OCI-LY3 (cell line): ENCODE data around the gene IL12B.
"Not testable (repeated sequence)": the region's sequence is repeated elsewhere in the genome, so short reads cannot be mapped to it uniquely, and the experiment has no call there.

Experiments used
- EZH2phosphoT487 ChIP-seq: fragments of 200-600 bp; shearing (Covaris generic); IDR thresholded peaks from 2 replicates; pipeline ENCODE4 v1.6.1; 2018; ENCODE audit warnings: antibody characterized with exemption, mixed run types, low read depth
- TF ChIP-seq, protein P1 (sequence below): fragments of 200-600, 300-600 bp; sonication (generic); IDR thresholded peaks from 2 replicates; pipeline ENCODE4 v1.5.1; 2014; ENCODE audit warnings: antibody characterized with exemption, low read length, low read depth

DNA sequence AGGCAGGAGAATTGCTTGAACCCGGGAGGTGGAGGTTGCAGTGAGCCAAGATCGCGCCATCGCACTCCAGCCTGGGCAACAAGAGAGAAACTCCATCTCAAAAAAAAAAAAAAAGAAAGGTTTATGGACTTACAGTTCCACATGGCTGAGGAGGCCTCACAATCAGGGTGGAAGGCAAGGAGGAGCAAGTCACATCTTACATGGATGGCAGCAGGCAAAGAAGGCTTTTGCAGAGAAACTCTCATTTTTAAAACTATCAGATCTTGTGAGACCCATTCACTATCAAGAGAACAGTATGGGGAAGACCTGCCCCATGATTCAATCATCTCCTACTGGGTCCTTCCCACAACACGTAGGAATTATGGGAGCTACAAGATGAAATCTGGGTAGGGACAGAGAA lies 33.0 kb downstream of the IL12B start:
- TF ChIP-seq, protein P1, sequence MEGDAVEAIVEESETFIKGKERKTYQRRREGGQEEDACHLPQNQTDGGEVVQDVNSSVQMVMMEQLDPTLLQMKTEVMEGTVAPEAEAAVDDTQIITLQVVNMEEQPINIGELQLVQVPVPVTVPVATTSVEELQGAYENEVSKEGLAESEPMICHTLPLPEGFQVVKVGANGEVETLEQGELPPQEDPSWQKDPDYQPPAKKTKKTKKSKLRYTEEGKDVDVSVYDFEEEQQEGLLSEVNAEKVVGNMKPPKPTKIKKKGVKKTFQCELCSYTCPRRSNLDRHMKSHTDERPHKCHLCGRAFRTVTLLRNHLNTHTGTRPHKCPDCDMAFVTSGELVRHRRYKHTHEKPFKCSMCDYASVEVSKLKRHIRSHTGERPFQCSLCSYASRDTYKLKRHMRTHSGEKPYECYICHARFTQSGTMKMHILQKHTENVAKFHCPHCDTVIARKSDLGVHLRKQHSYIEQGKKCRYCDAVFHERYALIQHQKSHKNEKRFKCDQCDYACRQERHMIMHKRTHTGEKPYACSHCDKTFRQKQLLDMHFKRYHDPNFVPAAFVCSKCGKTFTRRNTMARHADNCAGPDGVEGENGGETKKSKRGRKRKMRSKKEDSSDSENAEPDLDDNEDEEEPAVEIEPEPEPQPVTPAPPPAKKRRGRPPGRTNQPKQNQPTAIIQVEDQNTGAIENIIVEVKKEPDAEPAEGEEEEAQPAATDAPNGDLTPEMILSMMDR = not testable (repeated sequence)
- not testable (repeated sequence) for TF ChIP-seq EZH2phosphoT487
